HG02623 (cell line): ENCODE data around the gene PREB.

ENCODE experiments used
- ATAC-seq: cut with Tn5 transposase; IDR thresholded peaks from one replicate; pipeline ENCODE4 v1.9.1; 2021; ENCODE audit warnings: moderate library complexity; ENCODE audit not compliant: unreplicated experiment

The PREB gene

GRCh38 chr2:27096748-27097297 lies 37.6 kb downstream of the PREB start:
- no peak for ATAC-seq

GRCh38 chr2:27095745-27096651 lies 38.4 kb downstream of the PREB start:
- ATAC-seq, result no peak

- ATAC-seq, result no peak
These were observed 39.0 kb downstream of the PREB start for GRCh38 chr2:27095427-27095744.

- no peak for ATAC-seq
These were observed 40.0 kb downstream of the PREB start for GRCh38 chr2:27094353-27094984.

GRCh38 chr2:27093430-27094352 lies 40.7 kb downstream of the PREB start:
- no peak for ATAC-seq

GRCh38 chr2:27092696-27093429 lies 41.6 kb downstream of the PREB start:
- ATAC-seq, result no peak

- ATAC-seq, result no peak
These were observed 42.4 kb downstream of the PREB start for GRCh38 chr2:27091746-27092695.

- ATAC-seq, result no peak
These were observed 45.1 kb downstream of the PREB start for GRCh38 chr2:27089111-27089954.

- ATAC-seq, result no peak
These were observed 45.8 kb downstream of the PREB start for GRCh38 chr2:27088634-27089033.

- ATAC-seq, result no peak
These were observed 46.5 kb downstream of the PREB start for GRCh38 chr2:27087823-27088410.

- peak; percentile 8 for ATAC-seq
These were observed 47.5 kb downstream of the PREB start, which contains the start of gene KHK for GRCh38 chr2:27086724-27087593. Gene KHK (plus strand): TSS chr2:27086772. CDS start chr2:27087260, 488 bp downstream.

GRCh38 chr2:27086090-27086723 lies 48.2 kb downstream of the PREB start:
- ATAC-seq, result peak; percentile 80

GRCh38 chr2:27085673-27086089 lies 48.8 kb downstream of the PREB start:
- ATAC-seq, result peak; percentile 1

GRCh38 chr2:27085062-27085672 lies 49.3 kb downstream of the PREB start:
- ATAC-seq, result no peak

GRCh38 chr2:27084297-27085061 lies 50.0 kb downstream of the PREB start:
- ATAC-seq, result no peak
